HUES6 (cell line): ENCODE measurements around the gene SLC16A4.

Experiments used
- H3K27ac ChIP-seq: 2 replicates; pipeline ENCODE4 v1.7.0; 2013; ENCODE audit warnings: low read depth, mild to moderate bottlenecking, low read length, inconsistent platforms
- H3K27me3 ChIP-seq: 2 replicates; pipeline ENCODE4 v1.6.1; 2013; ENCODE audit warnings: low read length; ENCODE audit not compliant: control insufficient read depth, insufficient read depth
- H3K36me3 ChIP-seq: 2 replicates; pipeline ENCODE4 v1.6.1; 2013; ENCODE audit warnings: low read length; ENCODE audit not compliant: control insufficient read depth, insufficient read depth
- H3K4me1 ChIP-seq: 2 replicates; pipeline ENCODE4 v1.6.1; 2013; ENCODE audit warnings: low read length; ENCODE audit not compliant: control insufficient read depth, insufficient read depth
- H3K4me3 ChIP-seq: 2 replicates; pipeline ENCODE4 v1.5.1; 2013; ENCODE audit warnings: low read depth, low read length
- H3K9ac ChIP-seq: one replicate; pipeline ENCODE4 v1.6.1; 2013; ENCODE audit warnings: mild to moderate bottlenecking, low read length
- H3K9me3 ChIP-seq: 2 replicates; pipeline ENCODE4 v1.6.1; 2013; ENCODE audit warnings: low read depth, low read length; ENCODE audit not compliant: control insufficient read depth, insufficient read depth

Gene SLC16A4

DNA sequence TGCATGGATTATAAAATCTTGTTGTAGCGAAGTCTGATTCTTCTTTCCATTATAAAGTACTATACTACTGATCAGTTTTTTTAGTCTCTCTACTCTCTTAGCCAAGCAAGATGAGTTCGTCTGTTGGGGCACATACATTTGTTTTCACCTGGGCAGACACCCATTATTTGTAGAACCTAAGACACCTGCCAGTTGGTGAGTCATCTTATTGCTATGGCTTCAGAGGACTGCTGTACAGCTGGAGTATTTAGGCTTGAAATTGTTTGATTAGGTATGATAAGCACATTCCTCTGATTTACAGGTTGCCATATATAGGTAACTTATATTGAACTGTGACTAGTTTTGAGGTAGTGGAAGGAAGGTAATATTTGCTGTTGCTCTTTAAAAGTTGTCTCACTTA, 34.4 kb downstream of the SLC16A4 start:
- Histone ChIP-seq H3K9me3 (no peaks in the 10 kb centered on the region), H3K9ac (no peak overlapping the region), H3K27me3 (no peaks in the 10 kb centered on the region), H3K36me3 (peaks cover 40% of the 10 kb centered on the region), H3K4me3 (no peak overlapping the region), H3K4me1 (no peaks in the 10 kb centered on the region), H3K27ac (no peak overlapping the region)

DNA sequence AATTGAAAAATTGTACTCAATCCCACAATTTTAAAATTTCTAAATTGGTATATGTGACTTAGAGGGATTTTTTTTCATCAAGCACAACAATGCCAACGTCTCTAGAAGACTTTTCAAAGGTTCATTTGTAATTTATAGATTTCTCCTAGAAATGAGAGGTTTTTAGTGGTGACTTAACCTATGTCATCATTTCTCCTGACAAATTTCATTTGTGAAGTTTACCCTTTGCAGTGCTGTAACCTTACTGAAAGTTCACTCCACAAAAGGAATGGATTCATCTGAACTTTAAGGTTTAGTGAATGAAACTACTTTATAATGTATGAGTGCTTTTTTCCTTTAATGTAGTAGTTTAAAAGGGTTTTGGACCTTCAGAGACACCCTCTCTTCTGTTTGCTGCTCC, 35.5 kb downstream of the SLC16A4 start:
- no peaks in the 10 kb centered on the region for H3K9me3 ChIP-seq
- no peak overlapping the region for H3K27ac ChIP-seq
- no peaks in the 10 kb centered on the region for H3K27me3 ChIP-seq
- H3K4me1 ChIP-seq = peaks cover 5% of the 10 kb centered on the region; the same call in 1 of the 2 replicates
- H3K36me3 ChIP-seq = peaks cover 42% of the 10 kb centered on the region
- no peak overlapping the region for H3K9ac ChIP-seq
- no peak overlapping the region for H3K4me3 ChIP-seq

DNA sequence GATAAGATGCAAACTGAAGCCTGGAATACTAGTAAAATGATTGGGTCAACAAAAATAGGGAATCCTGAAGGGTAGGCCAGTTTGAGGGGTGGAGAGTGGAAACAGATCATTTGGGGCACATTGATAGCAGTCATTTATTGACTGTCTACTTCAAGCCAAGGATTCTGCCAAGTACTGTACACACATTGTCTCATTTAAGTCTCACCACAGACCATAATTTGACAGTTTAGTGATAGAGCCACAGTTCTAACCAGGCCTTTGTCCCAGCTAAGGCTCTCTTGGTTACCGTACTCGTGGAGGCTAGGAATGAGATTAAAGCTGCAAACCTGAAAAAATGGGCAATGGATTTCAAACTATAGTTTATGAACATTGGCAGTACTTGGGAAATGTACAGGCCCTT, 40.5 kb downstream of the SLC16A4 start:
- Histone ChIP-seq H3K27me3 (no peaks in the 10 kb centered on the region), H3K9me3 (no peaks in the 10 kb centered on the region), H3K9ac (no peak overlapping the region), H3K36me3 (peaks cover 42% of the 10 kb centered on the region), H3K4me3 (peak overlapping the region; percentile 16; the same call in 1 of the 2 replicates), H3K27ac (no peak overlapping the region), H3K4me1 (peaks cover 36% of the 10 kb centered on the region)

DNA sequence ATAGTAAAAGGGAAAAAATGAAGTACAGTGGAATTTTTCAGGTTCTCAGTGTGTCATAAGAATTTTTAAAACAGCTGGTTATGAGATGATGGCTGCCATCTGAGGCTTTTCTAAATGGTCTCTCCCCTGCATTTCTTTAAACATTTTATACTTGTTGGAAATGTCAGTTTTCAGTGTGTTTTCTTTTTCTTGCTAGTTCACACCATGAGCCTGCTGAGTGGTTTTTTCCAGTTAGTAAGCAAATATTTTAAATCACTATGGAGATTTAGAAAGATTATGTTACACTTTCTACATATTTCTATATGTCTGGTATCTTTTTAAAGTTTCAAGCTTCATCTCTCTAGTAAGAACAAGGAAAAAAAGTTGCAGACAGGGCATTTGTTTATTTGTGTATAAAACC, 42.1 kb downstream of the SLC16A4 start:
- H3K36me3 ChIP-seq = peaks cover 52% of the 10 kb centered on the region

DNA sequence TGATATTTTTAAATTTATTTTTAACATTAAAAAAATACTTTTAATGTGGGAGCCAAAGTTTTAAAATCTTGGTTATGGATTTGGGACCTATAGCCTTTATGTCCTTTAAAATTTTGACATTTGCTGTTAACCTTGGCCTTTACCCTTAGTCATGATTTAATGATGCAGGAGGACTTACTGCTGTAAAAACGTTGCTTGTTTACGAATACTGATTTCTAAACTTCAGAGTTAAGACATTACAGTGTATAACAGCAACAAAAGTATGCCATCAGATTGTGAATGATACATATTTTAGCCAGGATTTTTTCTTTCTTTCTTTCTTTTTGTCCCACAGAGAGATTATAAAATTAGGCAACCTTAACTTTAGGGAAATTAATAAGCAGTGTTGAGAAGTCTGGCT, 42.8 kb downstream of the SLC16A4 start:
- Histone ChIP-seq H3K4me3 (no peak overlapping the region), H3K27me3 (no peaks in the 10 kb centered on the region), H3K36me3 (peaks cover 58% of the 10 kb centered on the region), H3K27ac (no peak overlapping the region), H3K4me1 (peaks cover 39% of the 10 kb centered on the region), H3K9me3 (no peaks in the 10 kb centered on the region), H3K9ac (no peak overlapping the region)

More for the DNA sequence above, 42.1 kb downstream of the SLC16A4 start:
- Histone ChIP-seq H3K9ac (no peak overlapping the region), H3K27ac (no peak overlapping the region), H3K4me3 (no peak overlapping the region), H3K4me1 (peaks cover 36% of the 10 kb centered on the region), H3K9me3 (no peaks in the 10 kb centered on the region), H3K27me3 (no peaks in the 10 kb centered on the region)

DNA sequence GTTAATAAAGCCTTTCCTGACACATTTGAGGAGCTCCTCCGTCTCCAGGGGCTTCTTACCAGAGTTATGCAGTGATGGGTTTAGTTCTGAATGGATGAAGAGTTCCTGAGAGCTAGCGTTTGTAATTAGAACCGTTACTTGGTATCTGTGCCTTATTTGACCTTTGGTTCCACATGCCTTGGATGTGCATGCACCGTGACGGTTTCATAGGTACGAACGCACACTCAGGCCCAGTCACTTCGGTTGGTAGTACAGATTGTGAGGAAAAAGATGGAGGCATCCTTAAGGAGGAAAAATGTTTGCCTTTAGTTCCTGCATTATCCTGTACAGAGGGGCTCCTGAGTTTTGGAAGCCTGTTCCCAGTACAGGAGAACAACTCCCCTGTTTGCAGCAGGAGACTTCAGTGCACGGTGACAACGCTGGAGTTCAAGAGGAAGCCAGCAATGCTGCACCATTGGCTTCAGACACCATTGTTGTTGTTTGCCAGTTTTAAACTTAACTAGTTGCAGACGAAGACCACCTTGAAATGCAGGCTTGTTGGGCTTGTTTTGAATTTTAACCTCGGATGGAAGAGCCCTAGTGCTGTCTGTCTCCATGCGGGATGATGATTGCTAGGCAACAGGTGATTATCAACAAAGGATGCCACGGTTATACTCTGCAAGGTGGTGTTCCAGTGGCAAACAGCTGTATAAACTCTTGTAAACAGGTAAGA, 43.5 kb downstream of the SLC16A4 start:
- Histone ChIP-seq H3K27me3 (no peaks in the 10 kb centered on the region), H3K9ac (no peak overlapping the region), H3K4me1 (peaks cover 44% of the 10 kb centered on the region)

DNA sequence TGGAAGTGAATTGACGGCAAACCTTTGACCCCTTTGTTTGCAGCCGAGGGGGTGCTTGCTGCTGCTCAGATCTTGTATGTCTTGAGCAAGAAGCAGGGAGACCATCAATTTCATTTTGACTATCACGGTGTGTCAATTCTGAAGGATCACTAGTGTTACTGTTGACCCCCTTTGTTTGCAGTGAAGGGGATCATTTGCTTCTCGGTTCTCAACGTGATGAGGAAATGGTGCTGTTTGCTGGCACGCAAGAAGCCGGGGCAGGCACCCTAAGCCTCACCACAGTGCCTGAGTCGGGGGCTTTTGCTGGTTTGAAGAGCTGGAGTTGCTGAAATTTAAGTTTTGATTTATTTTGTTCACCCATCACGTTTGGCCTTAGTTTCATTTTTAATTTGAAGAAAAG, 44.1 kb downstream of the SLC16A4 start:
- peak overlapping the region; percentile 11; the same call in 1 of the 2 replicates for H3K4me3 ChIP-seq
- H3K9ac ChIP-seq = no peak overlapping the region
- H3K27me3 ChIP-seq = no peaks in the 10 kb centered on the region
- no peak overlapping the region for H3K27ac ChIP-seq
- peaks cover 63% of the 10 kb centered on the region for H3K36me3 ChIP-seq
- H3K4me1 ChIP-seq = peaks cover 49% of the 10 kb centered on the region
- H3K9me3 ChIP-seq = no peaks in the 10 kb centered on the region

More for the DNA sequence above, 43.5 kb downstream of the SLC16A4 start:
- H3K27ac ChIP-seq = no peak overlapping the region
- peaks cover 63% of the 10 kb centered on the region for H3K36me3 ChIP-seq
- 0 out of 2 replicates have a peak overlapping the region, but pooled peaks have one; percentile 3 for H3K4me3 ChIP-seq
- no peaks in the 10 kb centered on the region for H3K9me3 ChIP-seq

DNA sequence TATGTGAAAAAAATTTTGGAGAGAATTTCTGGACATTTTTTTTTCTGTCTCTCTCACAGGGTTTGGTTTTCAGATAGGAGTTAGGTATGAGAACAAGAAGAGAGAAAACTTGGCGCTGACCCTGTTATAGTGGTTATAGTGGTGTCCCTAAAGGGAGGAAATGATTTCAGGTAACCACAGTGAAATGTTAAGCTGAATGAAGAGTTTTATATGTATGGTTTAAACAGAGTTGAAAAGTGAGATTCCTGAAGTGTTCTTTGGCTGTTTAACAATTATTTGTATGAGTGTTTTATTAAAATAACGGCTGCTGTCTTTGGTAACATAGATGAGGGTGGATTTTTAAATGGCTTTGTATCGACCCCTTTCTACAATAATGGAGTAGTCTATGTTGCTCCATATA, 45.3 kb downstream of the SLC16A4 start:
- Histone ChIP-seq H3K4me3 (no peak overlapping the region), H3K36me3 (peaks cover 67% of the 10 kb centered on the region), H3K27ac (no peak overlapping the region), H3K9ac (no peak overlapping the region), H3K4me1 (peaks cover 57% of the 10 kb centered on the region), H3K9me3 (no peaks in the 10 kb centered on the region), H3K27me3 (no peaks in the 10 kb centered on the region)

DNA sequence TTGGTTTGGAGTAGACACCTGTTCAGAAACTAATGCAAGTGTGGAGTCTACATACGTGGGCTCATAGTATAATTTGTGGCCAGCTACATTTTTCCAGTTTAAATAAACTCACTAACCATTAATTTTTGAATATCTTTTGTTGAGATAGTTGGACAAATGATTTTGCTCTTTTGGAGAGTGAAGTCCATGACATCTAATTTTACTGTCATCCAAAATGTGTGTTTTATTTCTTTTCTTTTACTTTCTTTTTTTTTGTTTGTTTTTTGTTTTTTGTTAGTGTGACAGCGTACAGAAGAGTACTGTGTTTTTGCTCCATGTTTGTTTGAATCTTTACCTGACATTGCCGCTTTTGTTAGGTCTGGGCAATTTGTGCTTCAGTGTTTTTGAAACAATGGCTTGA, 46.7 kb downstream of the SLC16A4 start:
- Histone ChIP-seq H3K27ac (no peak overlapping the region), H3K4me3 (peak overlapping the region; percentile 31; the same call in 1 of the 2 replicates), H3K4me1 (peaks cover 55% of the 10 kb centered on the region), H3K36me3 (peaks cover 62% of the 10 kb centered on the region), H3K9me3 (no peaks in the 10 kb centered on the region), H3K9ac (no peak overlapping the region), H3K27me3 (no peaks in the 10 kb centered on the region)

DNA sequence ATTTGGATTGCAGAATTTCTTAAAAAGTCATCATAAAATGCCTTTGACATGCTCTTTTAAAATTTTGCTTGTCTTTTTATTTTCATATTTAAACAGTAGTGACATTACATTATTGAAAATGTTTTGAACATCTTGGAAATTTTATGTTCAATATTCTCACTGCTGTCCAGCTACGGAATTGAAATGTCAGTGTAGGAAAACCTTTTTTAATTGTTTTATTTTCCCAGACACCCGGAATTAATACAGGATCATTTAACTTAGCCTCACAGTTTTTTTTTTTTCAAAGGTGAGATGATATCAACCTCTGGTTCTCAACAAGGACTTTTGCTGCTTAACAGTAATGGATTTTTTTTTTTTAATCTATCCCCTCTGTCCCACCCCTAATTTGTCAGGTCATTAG, 47.6 kb downstream of the SLC16A4 start:
- H3K36me3 ChIP-seq = peaks cover 62% of the 10 kb centered on the region
- peaks cover 54% of the 10 kb centered on the region for H3K4me1 ChIP-seq
- no peak overlapping the region for H3K9ac ChIP-seq
- H3K9me3 ChIP-seq = no peaks in the 10 kb centered on the region
- H3K27ac ChIP-seq = no peak overlapping the region
- H3K4me3 ChIP-seq = peak overlapping the region; percentile 95; the same call in 1 of the 2 replicates
- H3K27me3 ChIP-seq = no peaks in the 10 kb centered on the region

DNA sequence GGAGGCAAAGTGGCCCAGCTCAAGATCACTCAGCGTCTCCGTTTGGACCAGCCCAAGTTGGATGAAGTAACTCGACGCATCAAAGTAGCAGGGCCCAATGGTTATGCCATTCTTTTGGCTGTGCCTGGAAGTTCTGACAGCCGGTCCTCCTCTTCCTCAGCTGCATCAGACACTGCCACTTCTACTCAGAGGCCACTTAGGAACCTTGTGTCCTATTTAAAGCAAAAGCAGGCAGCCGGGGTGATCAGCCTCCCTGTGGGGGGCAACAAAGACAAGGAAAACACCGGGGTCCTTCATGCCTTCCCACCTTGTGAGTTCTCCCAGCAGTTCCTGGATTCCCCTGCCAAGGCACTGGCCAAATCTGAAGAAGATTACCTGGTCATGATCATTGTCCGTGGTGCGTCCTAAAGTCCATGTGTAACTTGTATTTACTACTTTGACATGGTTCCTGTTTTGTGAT, 48.9 kb downstream of the SLC16A4 start:
- peaks cover 54% of the 10 kb centered on the region for H3K36me3 ChIP-seq

More for the DNA sequence above, 48.9 kb downstream of the SLC16A4 start:
- Histone ChIP-seq H3K27me3 (no peaks in the 10 kb centered on the region), H3K4me3 (peak overlapping the region; percentile 95), H3K9ac (peak overlapping the region; percentile 23), H3K4me1 (peaks cover 43% of the 10 kb centered on the region), H3K9me3 (no peaks in the 10 kb centered on the region), H3K27ac (no peak overlapping the region)
